ENCODE results near the gene COL27A1.

DNA sequence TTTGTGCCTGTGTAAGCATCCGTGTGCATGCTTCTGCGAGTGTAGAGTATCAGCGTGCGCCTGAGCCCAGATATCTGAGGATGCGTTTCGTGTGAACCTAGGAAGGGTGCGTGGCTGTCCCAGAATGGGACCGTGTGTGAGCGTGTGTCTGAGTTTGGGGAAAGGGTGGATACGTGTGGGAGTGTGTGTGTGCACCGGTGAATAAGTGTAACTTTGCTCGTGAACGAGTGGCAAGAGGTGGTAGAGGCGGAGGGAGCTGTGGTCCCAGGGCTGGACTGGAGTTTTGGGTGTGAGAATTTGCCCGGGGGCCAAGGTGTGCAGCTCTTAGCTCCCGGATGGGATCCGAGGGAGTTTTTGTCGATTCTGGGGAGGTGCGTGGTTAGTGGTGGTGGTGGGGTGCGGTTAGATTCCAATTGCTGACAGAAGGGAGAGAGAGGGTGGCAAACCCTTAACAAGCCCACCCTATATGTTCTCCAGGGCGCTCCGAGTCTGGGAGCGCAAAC lies 686 bp upstream of the COL27A1 start:
- TF ChIP-seq, protein P1, sequence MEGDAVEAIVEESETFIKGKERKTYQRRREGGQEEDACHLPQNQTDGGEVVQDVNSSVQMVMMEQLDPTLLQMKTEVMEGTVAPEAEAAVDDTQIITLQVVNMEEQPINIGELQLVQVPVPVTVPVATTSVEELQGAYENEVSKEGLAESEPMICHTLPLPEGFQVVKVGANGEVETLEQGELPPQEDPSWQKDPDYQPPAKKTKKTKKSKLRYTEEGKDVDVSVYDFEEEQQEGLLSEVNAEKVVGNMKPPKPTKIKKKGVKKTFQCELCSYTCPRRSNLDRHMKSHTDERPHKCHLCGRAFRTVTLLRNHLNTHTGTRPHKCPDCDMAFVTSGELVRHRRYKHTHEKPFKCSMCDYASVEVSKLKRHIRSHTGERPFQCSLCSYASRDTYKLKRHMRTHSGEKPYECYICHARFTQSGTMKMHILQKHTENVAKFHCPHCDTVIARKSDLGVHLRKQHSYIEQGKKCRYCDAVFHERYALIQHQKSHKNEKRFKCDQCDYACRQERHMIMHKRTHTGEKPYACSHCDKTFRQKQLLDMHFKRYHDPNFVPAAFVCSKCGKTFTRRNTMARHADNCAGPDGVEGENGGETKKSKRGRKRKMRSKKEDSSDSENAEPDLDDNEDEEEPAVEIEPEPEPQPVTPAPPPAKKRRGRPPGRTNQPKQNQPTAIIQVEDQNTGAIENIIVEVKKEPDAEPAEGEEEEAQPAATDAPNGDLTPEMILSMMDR (IDR thresholded peaks at IDR 0.05), result no peak
- no peak for TF ChIP-seq POLR2A (IDR thresholded peaks at IDR 0.05)
